ENCODE data around the gene TMEM203. TPM values are rescaled to one million over a fixed set of nuclear protein-coding genes. Genes with fewer than 3 reads are reported as not detected.

TMEM203 gene
- total and polyA plus RNA-seq, 10 of the 15 experiments (the other 5 are each of a cell fraction or from before 2014, with no cell fraction given) = 7.2 to 68.1 (median 33.8) TPM

DNA sequence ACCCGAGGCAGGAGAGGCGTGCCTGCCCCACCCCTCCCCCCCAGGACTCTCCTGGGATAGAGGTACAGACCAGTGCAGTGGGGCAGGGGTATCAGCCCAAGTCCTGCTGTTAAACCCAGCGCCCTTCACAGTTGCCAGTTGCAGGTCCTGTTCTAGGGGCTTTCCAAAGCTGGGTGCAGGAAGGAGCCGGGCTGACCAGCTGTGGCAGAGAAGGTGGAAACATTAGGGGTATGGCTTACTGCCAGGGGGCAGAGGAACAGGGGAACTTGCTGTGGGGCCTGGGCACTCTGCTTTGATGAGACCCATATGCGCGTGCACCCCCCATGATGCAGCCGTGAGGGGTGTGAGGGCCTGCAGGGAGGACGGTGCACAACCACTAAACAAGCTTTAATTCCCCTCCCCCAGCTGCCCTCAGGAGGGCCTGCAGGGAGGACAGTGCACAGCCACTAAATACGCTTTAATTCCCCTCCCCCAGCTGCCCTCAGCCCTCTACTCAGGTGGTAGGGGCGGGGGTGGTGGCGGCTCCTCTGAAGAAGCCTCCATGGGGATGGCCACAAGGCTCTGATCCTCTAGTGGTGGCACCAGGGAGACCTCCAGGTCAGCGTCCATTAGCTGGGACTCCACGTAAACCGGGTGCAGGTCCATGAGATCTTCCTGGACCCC lies 34.8 kb downstream of the TMEM203 start:
- ATAC-seq = peak; percentile 8

More for the DNA sequence above, 34.8 kb downstream of the TMEM203 start:
- H3K4me1 ChIP-seq (ENCODE audit: control insufficient read depth, insufficient read depth, low read length) = peaks cover 8% of the 10 kb centered on the region; the same call in 1 of the 2 replicates
- no peak overlapping the region for H3K9ac ChIP-seq (ENCODE audit: control insufficient read depth, insufficient read depth, low read length)
- no peak overlapping the region for H2AFZ ChIP-seq (ENCODE audit: control insufficient read depth, low read depth, low read length)
- CTCF ChIA-PET = interaction anchor here (1.4 kb wide), 1 partner anchor 124 kb away, joined by 4 read pairs; no protein-coding TSS in a partner anchor
- 16% methylated on average over 14 of the region's 14 CpGs for WGBS (ENCODE audit: insufficient coverage, insufficient replicate concordance, low lambda C conversion rate, missing lambda C conversion rate)
- TF ChIP-seq, protein P1, sequence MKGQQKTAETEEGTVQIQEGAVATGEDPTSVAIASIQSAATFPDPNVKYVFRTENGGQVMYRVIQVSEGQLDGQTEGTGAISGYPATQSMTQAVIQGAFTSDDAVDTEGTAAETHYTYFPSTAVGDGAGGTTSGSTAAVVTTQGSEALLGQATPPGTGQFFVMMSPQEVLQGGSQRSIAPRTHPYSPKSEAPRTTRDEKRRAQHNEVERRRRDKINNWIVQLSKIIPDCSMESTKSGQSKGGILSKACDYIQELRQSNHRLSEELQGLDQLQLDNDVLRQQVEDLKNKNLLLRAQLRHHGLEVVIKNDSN (IDR thresholded peaks at IDR 0.05; ENCODE audit: borderline replicate concordance, extremely low read length, insufficient read depth, low read depth, low read length) = no peak
- no peak for TF ChIP-seq CEBPB (IDR thresholded peaks at IDR 0.05; ENCODE audit: borderline replicate concordance in 1 of 2, low read depth in 2 of 2, low read length in 2 of 2)
- TF ChIP-seq CHD2 (IDR thresholded peaks at IDR 0.05; ENCODE audit: borderline replicate concordance, low read depth, low read length) = no peak
- TF ChIP-seq, protein P2, sequence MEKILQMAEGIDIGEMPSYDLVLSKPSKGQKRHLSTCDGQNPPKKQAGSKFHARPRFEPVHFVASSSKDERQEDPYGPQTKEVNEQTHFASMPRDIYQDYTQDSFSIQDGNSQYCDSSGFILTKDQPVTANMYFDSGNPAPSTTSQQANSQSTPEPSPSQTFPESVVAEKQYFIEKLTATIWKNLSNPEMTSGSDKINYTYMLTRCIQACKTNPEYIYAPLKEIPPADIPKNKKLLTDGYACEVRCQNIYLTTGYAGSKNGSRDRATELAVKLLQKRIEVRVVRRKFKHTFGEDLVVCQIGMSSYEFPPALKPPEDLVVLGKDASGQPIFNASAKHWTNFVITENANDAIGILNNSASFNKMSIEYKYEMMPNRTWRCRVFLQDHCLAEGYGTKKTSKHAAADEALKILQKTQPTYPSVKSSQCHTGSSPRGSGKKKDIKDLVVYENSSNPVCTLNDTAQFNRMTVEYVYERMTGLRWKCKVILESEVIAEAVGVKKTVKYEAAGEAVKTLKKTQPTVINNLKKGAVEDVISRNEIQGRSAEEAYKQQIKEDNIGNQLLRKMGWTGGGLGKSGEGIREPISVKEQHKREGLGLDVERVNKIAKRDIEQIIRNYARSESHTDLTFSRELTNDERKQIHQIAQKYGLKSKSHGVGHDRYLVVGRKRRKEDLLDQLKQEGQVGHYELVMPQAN (conservative IDR thresholded peaks at IDR 0.05) = no peak
- TF ChIP-seq HDAC2 (IDR thresholded peaks at IDR 0.05) = no peak
- TF ChIP-seq IKZF2 (IDR thresholded peaks at IDR 0.05) = no peak
- TF ChIP-seq SMC3 (IDR thresholded peaks at IDR 0.05; ENCODE audit: borderline replicate concordance, low read length) = no peak
- TF ChIP-seq DPF2 (IDR thresholded peaks at IDR 0.05) = no peak
- no peak for TF ChIP-seq SRF (IDR thresholded peaks at IDR 0.05; ENCODE audit: low read depth in 2 of 2, low read length in 2 of 2)
- TF ChIP-seq HCFC1 (IDR thresholded peaks at IDR 0.05; ENCODE audit: low read length) = no peak
- TF ChIP-seq MTA3 (IDR thresholded peaks at IDR 0.05; ENCODE audit: borderline replicate concordance, low read length) = no peak
- no peak for TF ChIP-seq STAT1 (conservative IDR thresholded peaks at IDR 0.05)
- H3K27ac ChIP-seq (ENCODE audit: control insufficient read depth, insufficient read depth) = no peak overlapping the region
- no peaks in the 10 kb centered on the region for H3K9me3 ChIP-seq (replicated peaks; ENCODE audit: control insufficient read depth, insufficient read depth, low read length)
- no peaks in the 10 kb centered on the region for H4K20me1 ChIP-seq (ENCODE audit: control insufficient read depth, insufficient read depth)
- H3K4me3 ChIP-seq = no peak overlapping the region
- intact Hi-C loops (cut with micrococcal nuclease; ENCODE audit: unreplicated experiment) (no loop called here), in situ Hi-C loops (cut with MboI) (no loop called here)
- H3K79me2 ChIP-seq (ENCODE audit: control insufficient read depth, insufficient read depth, low read length) = no peaks in the 10 kb centered on the region
- H3K27me3 ChIP-seq (replicated peaks in 1 of 2; ENCODE audit: control insufficient read depth in 2 of 2, insufficient read depth in 2 of 2, low read length in 1 of 2) = peaks cover 0 to 8% of the 10 kb centered on the region in 2 experiments; a peak in 3 of 4 replicates
- no peaks in the 10 kb centered on the region for H3K36me3 ChIP-seq (ENCODE audit: control insufficient read depth in 2 of 2, insufficient read depth in 2 of 2, low read length in 1 of 2)
- no peak for DNase-seq (ENCODE audit: low read depth, low spot score)
- FAIRE-seq = no peak
- POLR2A ChIA-PET = interaction anchor here (0.6 to 4.4 kb wide), 8 partner anchors 12 to 75 kb away, joined by 3 to 37 read pairs (median 6); partner anchors contain the start of genes SSNA1 and TPRN
- RAD21 ChIA-PET (ENCODE audit: unreplicated experiment) = interaction anchor here (0.5 to 3.0 kb wide), 2 partner anchors 20 to 43 kb away, joined by 3 to 14 read pairs; no protein-coding TSS in a partner anchor
- peak overlapping the region; percentile 33; the same call in 1 of the 2 replicates for H3K4me2 ChIP-seq (ENCODE audit: control insufficient read depth, insufficient read depth)
- SMC1A ChIA-PET (ENCODE audit: uncharacterized antibody, unreplicated experiment) = interaction anchor here (0.6 to 2.7 kb wide), 2 partner anchors 20 to 55 kb away, joined by 3 to 8 read pairs; no protein-coding TSS in a partner anchor
- no TSS peak for BruUV-seq (replicated peaks)

Measured in GM12878 (cell line).